H1 (cell line): ENCODE data around the gene DIAPH2. TPM values are rescaled to one million over a fixed set of nuclear protein-coding genes. Genes with fewer than 3 reads are reported as not detected.

Experiments used
- CTCF ChIA-PET: fragments of 300-600 bp; sonication (Branson Sonifier 250); formaldehyde crosslinking; loops from one replicate; lab custom pipeline; 2021; ENCODE audit not compliant: partially characterized antibody; lab: Charles Lee
- POLR2A ChIA-PET: fragments of 300-600 bp; sonication (Branson Sonifier 250); formaldehyde crosslinking; loops from one replicate; lab custom pipeline; 2021; ENCODE audit warnings: inconsistent platforms; ENCODE audit not compliant: partially characterized antibody; lab: Charles Lee
- DNase-seq, 2 experiments: peaks; one replicate each; pipeline versions ENCODE4 v3.0.0 to v3.0.0-alpha.2; 2010 to 2022; ENCODE audit warnings: low spot score in 2 of 2, low read depth in 1 of 2, mixed read lengths in 1 of 2
- FAIRE-seq: peaks from 2 replicates; lab custom pipeline; 2011; peaks lifted over from hg19 to GRCh38; lab: Jason Lieb, UNC
- H2AFZ ChIP-seq: 2 replicates; pipeline ENCODE4 v1.8.1; 2012; ENCODE audit warnings: low read length, inconsistent platforms
- H2AK5ac ChIP-seq: 2 replicates; pipeline ENCODE4 v1.6.1; 2013; ENCODE audit warnings: low read depth, low read length
- H2BK120ac ChIP-seq: replicated peaks from 2 replicates; pipeline ENCODE3; 2013; ENCODE audit warnings: low read depth, low read length, inconsistent platforms
- H2BK12ac ChIP-seq: 2 replicates; pipeline ENCODE4 v1.6.1; 2013; ENCODE audit warnings: low read depth, low read length
- H2BK15ac ChIP-seq: 2 replicates; pipeline ENCODE4 v1.6.1; 2013; ENCODE audit warnings: low read length
- H2BK20ac ChIP-seq: 2 replicates; pipeline ENCODE4 v1.6.1; 2013; ENCODE audit warnings: low read length
- H2BK5ac ChIP-seq: 2 replicates; pipeline ENCODE4 v1.6.1; 2013; ENCODE audit warnings: low read depth, low read length
- H3K14ac ChIP-seq: 2 replicates; pipeline ENCODE4 v1.6.1; 2013; ENCODE audit warnings: inconsistent platforms; ENCODE audit not compliant: insufficient read length
- H3K18ac ChIP-seq: 2 replicates; pipeline ENCODE4 v1.6.1; 2013; ENCODE audit warnings: low read length; ENCODE audit errors: extremely low read depth
- H3K23ac ChIP-seq: 2 replicates; pipeline ENCODE4 v1.6.1; 2013; ENCODE audit warnings: inconsistent platforms; ENCODE audit not compliant: insufficient read length
- H3K23me2 ChIP-seq: 2 replicates; pipeline ENCODE4 v1.6.1; 2013; ENCODE audit warnings: low read depth, low read length
- H3K27ac ChIP-seq: 2 replicates; pipeline ENCODE4 v1.6.1; 2011; ENCODE audit warnings: low read depth, low read length, inconsistent platforms
- H3K27me3 ChIP-seq, 4 experiments: replicated peaks in 1 of 4; 1 replicate in 1 of 4; 2 replicates in 3 of 4; pipeline versions ENCODE4 v1.6.1 to v1.8.1; 2011 to 2013; ENCODE audit warnings: low read length in 3 of 4, mild to moderate bottlenecking in 3 of 4, inconsistent platforms in 2 of 4, mixed read lengths in 2 of 4, moderate library complexity in 1 of 4; ENCODE audit not compliant: control insufficient read depth in 3 of 4, insufficient read depth in 3 of 4; ENCODE audit errors: extremely low read depth in 1 of 4
- H3K36me3 ChIP-seq, 4 experiments: 2 replicates each; pipeline versions ENCODE4 v1.6.1 to v1.8.1; 2011 to 2013; ENCODE audit warnings: mild to moderate bottlenecking in 4 of 4, low read length in 3 of 4, moderate library complexity in 2 of 4, control low read depth in 1 of 4, inconsistent platforms in 1 of 4; ENCODE audit not compliant: insufficient read depth in 4 of 4, control insufficient read depth in 2 of 4
- H3K4ac ChIP-seq: replicated peaks from 2 replicates; pipeline ENCODE3; 2013; ENCODE audit warnings: low read length, low read depth, mixed read lengths, inconsistent platforms; ENCODE audit not compliant: insufficient read length
- H3K4me1 ChIP-seq, 4 experiments: replicated peaks in 1 of 4; 1 replicate in 1 of 4; 2 replicates in 3 of 4; pipeline versions ENCODE4 v1.6.1 to v1.8.1; 2011 to 2013; ENCODE audit warnings: low read length in 3 of 4, inconsistent platforms in 2 of 4, mixed read lengths in 1 of 4; ENCODE audit not compliant: insufficient read depth in 4 of 4, control insufficient read depth in 3 of 4
- H3K4me2 ChIP-seq, 2 experiments: 2 replicates each; pipeline versions ENCODE4 v1.6.1 to v1.8.1; 2011 to 2013; ENCODE audit warnings: low read depth in 2 of 2, low read length in 2 of 2, control low read depth in 1 of 2, inconsistent platforms in 1 of 2, mild to moderate bottlenecking in 1 of 2; ENCODE audit not compliant: insufficient read depth in 1 of 2
- H3K4me3 ChIP-seq, 4 experiments: fragments of 200-600, 300-600 bp in 1 of 4; sonication (generic), shearing (Covaris generic), sonication (Bioruptor Twin) in 1 of 4; 2 replicates each; pipeline versions ENCODE4 v1.5.1 to v1.8.1; 2011 to 2016; ENCODE audit warnings: low read length in 4 of 4, low read depth in 3 of 4, control low read depth in 2 of 4, inconsistent platforms in 2 of 4, mild to moderate bottlenecking in 2 of 4, mixed read lengths in 1 of 4, moderate library complexity in 1 of 4; ENCODE audit not compliant: insufficient read depth in 2 of 4; ENCODE audit errors: extremely low read depth in 1 of 4
- H3K56ac ChIP-seq: replicated peaks from 2 replicates; pipeline ENCODE3; 2013; ENCODE audit warnings: low read depth, mild to moderate bottlenecking, mixed read lengths, low read length, inconsistent platforms; ENCODE audit not compliant: insufficient read length
- H3K79me1 ChIP-seq: 2 replicates; pipeline ENCODE4 v1.6.1; 2013; ENCODE audit warnings: low read depth, low read length, control low read depth
- H3K79me2 ChIP-seq, 2 experiments: 2 replicates each; pipeline versions ENCODE4 v1.6.1 to v1.8.1; 2012 to 2013; ENCODE audit warnings: low read length in 2 of 2, mild to moderate bottlenecking in 2 of 2, inconsistent platforms in 1 of 2; ENCODE audit not compliant: insufficient read depth in 2 of 2, control insufficient read depth in 1 of 2
- H3K9ac ChIP-seq, 4 experiments: replicated peaks in 1 of 4; 1 replicate in 1 of 4; 2 replicates in 3 of 4; pipeline versions ENCODE4 v1.6.1 to v1.8.1; 2011 to 2013; ENCODE audit warnings: low read depth in 3 of 4, low read length in 3 of 4, control low read depth in 2 of 4, mild to moderate bottlenecking in 2 of 4, moderate library complexity in 2 of 4, inconsistent platforms in 1 of 4; ENCODE audit errors: extremely low read depth in 1 of 4
- H3K9me3 ChIP-seq, 2 experiments: 2 replicates each; pipeline versions ENCODE4 v1.6.1 to v1.8.1; 2012 to 2013; ENCODE audit warnings: mild to moderate bottlenecking in 2 of 2, moderate library complexity in 2 of 2, control low read depth in 1 of 2, inconsistent platforms in 1 of 2, low read depth in 1 of 2, low read length in 1 of 2, mixed read lengths in 1 of 2; ENCODE audit not compliant: insufficient read depth in 2 of 2
- H4K20me1 ChIP-seq, 2 experiments: replicated peaks in 1 of 2; 2 replicates each; pipeline versions ENCODE3 to v1.8.1; 2011 to 2013; ENCODE audit warnings: inconsistent platforms in 2 of 2, low read length in 2 of 2, mild to moderate bottlenecking in 1 of 2; ENCODE audit not compliant: insufficient read depth in 2 of 2, control insufficient read depth in 1 of 2
- H4K5ac ChIP-seq: 2 replicates; pipeline ENCODE4 v1.6.1; 2013; ENCODE audit warnings: low read length, low read depth, mixed read lengths, inconsistent platforms; ENCODE audit not compliant: insufficient read length
- H4K8ac ChIP-seq: 2 replicates; pipeline ENCODE4 v1.8.0; 2013; ENCODE audit warnings: mild to moderate bottlenecking, moderate library complexity, low read length, inconsistent platforms; ENCODE audit not compliant: insufficient read depth; ENCODE audit errors: extremely low read depth
- H4K91ac ChIP-seq: replicated peaks from 2 replicates; pipeline ENCODE3; 2013; ENCODE audit warnings: low read length, mixed read lengths, inconsistent platforms; ENCODE audit not compliant: insufficient read length
- SP4 ChIP-seq: IDR thresholded peaks from 2 replicates; pipeline ENCODE4 v1.6.1; 2012; ENCODE audit warnings: low read length, inconsistent platforms
- TAF7 ChIP-seq: optimal IDR thresholded peaks from 2 replicates; pipeline ENCODE3; 2011; ENCODE audit warnings: low read depth, mild to moderate bottlenecking, inconsistent platforms, low read length, moderate library complexity, borderline replicate concordance
- WGBS, 2 experiments: shearing (Covaris generic) in 1 of 2; methylation state at CpG; one replicate each; pipeline versions ENCODE4 v1.1.6 to v1.1.7; 2013 to 2015; ENCODE audit warnings: low lambda C conversion rate in 2 of 2, mixed read lengths in 2 of 2, inconsistent platforms in 1 of 2, low coverage in 1 of 2, missing lambda C conversion rate in 1 of 2; ENCODE audit not compliant: insufficient replicate concordance in 2 of 2, insufficient coverage in 1 of 2, insufficient read length in 1 of 2; ENCODE audit errors: extremely low coverage in 1 of 2, missing lambda C conversion rate in 1 of 2; 5-methylcytosine and 5-hydroxymethylcytosine counted together
- polyA plus RNA-seq, 7 experiments: library from polyadenylated mRNA; depleted of rRNA in 3 of 7; stranded (reverse) in 5 of 7; unstranded in 2 of 7; fragments of >200 nt in 5 of 7; fragments of 200-250 nt in 2 of 7; gene quantifications; 1 replicate in 5 of 7; 2 replicates in 1 of 7; 4 replicates in 1 of 7; pipeline versions ENCODE4 v1.2.1 to v1.2.3, GENCODE V29; 2011 to 2013; ENCODE audit warnings: missing spikeins in 2 of 7, mixed read lengths in 2 of 7
- total RNA-seq: library from RNA; stranded (reverse); fragmentation: NEBNext Ultra II Directional; extraction: Animal tissue kit (Norgen Biotek cat#: 25700); gene quantifications from 2 replicates; pipeline ENCODE4 v1.2.1, GENCODE V29; 2021

The DIAPH2 gene
- total and polyA plus RNA-seq, 2 of the 8 experiments (the other 6 are each of a cell fraction or from before 2014, with no cell fraction given) = 4.4 to 24.3 TPM

DNA sequence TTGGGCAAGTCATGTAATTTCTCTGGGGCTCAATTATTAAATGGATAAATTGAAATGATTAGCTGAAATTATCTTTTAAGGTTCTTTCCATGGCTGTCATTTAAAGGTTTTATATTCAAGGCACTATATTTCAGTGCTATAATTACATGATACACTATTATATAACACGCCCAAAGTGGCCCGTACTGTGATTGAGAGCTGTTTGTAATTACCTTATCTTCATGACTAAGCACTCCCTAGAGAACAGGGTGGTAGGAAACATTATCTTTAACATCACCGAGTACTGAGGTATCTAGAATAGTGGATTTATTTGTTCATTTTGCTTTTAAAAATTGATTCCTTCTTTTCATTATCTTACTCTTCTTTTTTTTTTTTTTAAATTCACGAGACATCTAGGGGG, 79.0 kb downstream of the DIAPH2 start:
- TF ChIP-seq TAF7 (no peak), SP4 (no peak)
- FAIRE-seq = no peak

More for the DNA sequence above, 79.0 kb downstream of the DIAPH2 start:
- H3K23me2 ChIP-seq = no peaks in the 10 kb centered on the region
- no peak overlapping the region for H3K4me3 ChIP-seq
- H4K5ac ChIP-seq = no peak overlapping the region
- no peak overlapping the region for H3K18ac ChIP-seq
- no peak overlapping the region for H2AFZ ChIP-seq
- no peaks in the 10 kb centered on the region for H3K79me2 ChIP-seq
- H3K23ac ChIP-seq = no peak overlapping the region
- peaks cover 0 to 4% (median 0%) of the 10 kb centered on the region in 4 experiments; a peak in 1 of 7 replicates for H3K4me1 ChIP-seq
- CTCF ChIA-PET = interaction anchor here (0.6 kb wide), 1 partner anchor 80 kb away, joined by 3 read pairs; no protein-coding TSS in a partner anchor
- H3K36me3 ChIP-seq = no peaks in the 10 kb centered on the region
- no peak overlapping the region for H4K91ac ChIP-seq
- H3K79me1 ChIP-seq = no peaks in the 10 kb centered on the region
- no peaks in the 10 kb centered on the region for H3K27me3 ChIP-seq
- H3K14ac ChIP-seq = no peak overlapping the region
- no peak overlapping the region for H3K4me2 ChIP-seq
- H3K9ac ChIP-seq = no peak overlapping the region
- H2BK5ac ChIP-seq = no peak overlapping the region
- no peak overlapping the region for H2BK120ac ChIP-seq
- H2BK20ac ChIP-seq = no peak overlapping the region
- DNase-seq = no peak
- H3K4ac ChIP-seq = no peak overlapping the region
- no peak overlapping the region for H2AK5ac ChIP-seq
- no peaks in the 10 kb centered on the region for H3K9me3 ChIP-seq
- H2BK12ac ChIP-seq = no peak overlapping the region
- H3K27ac ChIP-seq = no peak overlapping the region
- POLR2A ChIA-PET = no interaction called here
- WGBS, 2 experiments = 85% methylated on average over 4 of the region's 4 CpGs; no CpG with 5 or more reads in 1 of the 2 experiments
- no peak overlapping the region for H4K8ac ChIP-seq
- H4K20me1 ChIP-seq = no peaks in the 10 kb centered on the region
- H3K56ac ChIP-seq = no peak overlapping the region
- no peak overlapping the region for H2BK15ac ChIP-seq
